ENCODE data around the gene NDUFAF3. TPM values are rescaled to one million over a fixed set of nuclear protein-coding genes. Genes with fewer than 3 reads are reported as not detected.
A peak's percentile ranks its signal among the peaks of the same experiment; 100 is the strongest.

NDUFAF3 gene
- total and polyA plus RNA-seq, 2 donors (not counting 1 experiment from before 2014, with no cell fraction given) = 61.0 to 67.5 TPM

DNA sequence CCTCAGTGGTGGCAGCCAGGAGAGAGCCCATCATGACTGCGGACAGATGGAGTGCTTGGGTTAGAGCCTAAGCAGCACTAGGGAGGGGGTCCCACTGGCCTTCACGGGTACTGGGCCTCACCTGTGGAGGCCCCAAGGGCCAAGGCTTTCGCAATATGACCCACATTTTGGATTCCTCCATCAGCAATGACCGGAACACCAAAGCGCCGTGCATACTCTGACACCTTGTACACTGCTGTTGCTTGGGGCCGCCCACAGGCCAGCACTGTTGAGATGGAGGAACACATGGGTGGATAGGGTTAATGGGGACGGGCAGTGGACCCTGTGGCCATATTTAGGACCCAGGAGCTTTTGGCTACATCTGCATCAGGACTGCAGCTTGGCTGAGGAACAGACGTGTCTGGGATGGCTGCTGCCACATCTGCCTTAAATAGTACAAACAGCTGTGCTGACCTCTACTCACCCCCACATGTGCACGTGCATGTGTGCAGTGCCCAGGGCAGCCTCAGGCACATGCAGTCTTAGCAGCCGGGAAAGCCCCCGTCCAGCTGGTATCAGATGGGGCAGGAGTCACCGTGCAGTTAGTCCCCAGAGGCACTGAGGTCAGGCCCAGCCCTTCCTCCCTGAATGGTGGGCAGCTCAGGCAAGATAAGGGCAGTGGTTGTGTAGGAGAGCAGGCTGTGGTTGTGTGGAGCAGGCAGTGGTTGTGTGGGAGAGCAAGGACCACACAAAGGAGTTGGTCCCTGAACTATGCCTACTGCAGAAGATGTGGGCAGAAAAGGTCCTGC, 3.3 kb downstream of the NDUFAF3 start:
- H3K27ac Mint-ChIP-seq = peak overlapping the region; percentile 92
- 63% methylated on average over 9 of the region's 13 CpGs for WGBS (ENCODE audit: insufficient coverage)
- H3K4me1 ChIP-seq (ENCODE audit: control insufficient read depth in 2 of 2, insufficient read depth in 2 of 2, low read length in 2 of 2) = peaks cover 27 to 58% of the 10 kb centered on the region in 2 donors
- H3K9me3 ChIP-seq (ENCODE audit: control extremely low read depth in 1 of 3, control insufficient read depth in 2 of 3, insufficient read depth in 1 of 3, low read length in 2 of 3) = no peaks in the 10 kb centered on the region
- H3K4me1 Mint-ChIP-seq = peaks cover 68% of the 10 kb centered on the region
- H3K36me3 ChIP-seq (replicated peaks in 1 of 2; ENCODE audit: control extremely low read depth in 1 of 2, control insufficient read depth in 1 of 2, extremely low read depth in 1 of 2, insufficient read depth in 2 of 2, low read length in 1 of 2) = peaks cover 0 to 39% of the 10 kb centered on the region in 2 experiments
- TF ChIP-seq, protein P1, sequence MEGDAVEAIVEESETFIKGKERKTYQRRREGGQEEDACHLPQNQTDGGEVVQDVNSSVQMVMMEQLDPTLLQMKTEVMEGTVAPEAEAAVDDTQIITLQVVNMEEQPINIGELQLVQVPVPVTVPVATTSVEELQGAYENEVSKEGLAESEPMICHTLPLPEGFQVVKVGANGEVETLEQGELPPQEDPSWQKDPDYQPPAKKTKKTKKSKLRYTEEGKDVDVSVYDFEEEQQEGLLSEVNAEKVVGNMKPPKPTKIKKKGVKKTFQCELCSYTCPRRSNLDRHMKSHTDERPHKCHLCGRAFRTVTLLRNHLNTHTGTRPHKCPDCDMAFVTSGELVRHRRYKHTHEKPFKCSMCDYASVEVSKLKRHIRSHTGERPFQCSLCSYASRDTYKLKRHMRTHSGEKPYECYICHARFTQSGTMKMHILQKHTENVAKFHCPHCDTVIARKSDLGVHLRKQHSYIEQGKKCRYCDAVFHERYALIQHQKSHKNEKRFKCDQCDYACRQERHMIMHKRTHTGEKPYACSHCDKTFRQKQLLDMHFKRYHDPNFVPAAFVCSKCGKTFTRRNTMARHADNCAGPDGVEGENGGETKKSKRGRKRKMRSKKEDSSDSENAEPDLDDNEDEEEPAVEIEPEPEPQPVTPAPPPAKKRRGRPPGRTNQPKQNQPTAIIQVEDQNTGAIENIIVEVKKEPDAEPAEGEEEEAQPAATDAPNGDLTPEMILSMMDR (IDR thresholded peaks at IDR 0.05) = no peak
- no peak for TF ChIP-seq EZH2 (IDR thresholded peaks at IDR 0.05; ENCODE audit: borderline replicate concordance, insufficient read depth, low read depth, low read length, poor library complexity, severe bottlenecking)
- DNase-seq (peak; percentile 50), ATAC-seq (ENCODE audit: low read depth) (peak; percentile 2)
- intact Hi-C loops (cut with micrococcal nuclease) = loop anchor here (5.0 to 10.0 kb wide), 3 partner anchors 310 to 783 kb away; partner anchors contain the start of genes IP6K2, USP4 and ZNF589
- ChIA-PET POLR2A (interaction anchor here (1.2 to 1.8 kb wide), 3 partner anchors 7 to 68 kb away, joined by 3 to 7 read pairs (median 4); partner anchors contain the start of genes DALRD3, QRICH1 and WDR6), CTCF (interaction anchor here (4.3 kb wide), 1 partner anchor 37 kb away, joined by 21 read pairs; the partner anchor contains the start of gene P4HTM)
- H4K20me1 ChIP-seq (ENCODE audit: control insufficient read depth, insufficient read depth, low read length, poor library complexity, severe bottlenecking) = no peaks in the 10 kb centered on the region
- H3K4me2 ChIP-seq (replicated peaks; ENCODE audit: low read depth, low read length, poor library complexity, severe bottlenecking) = peak overlapping the region; percentile 27
- H3K4me3 ChIP-seq (ENCODE audit: control extremely low read depth in 1 of 5, extremely low read depth in 1 of 5, insufficient read depth in 1 of 5, low read depth in 2 of 5, low read length in 4 of 5) = no peak overlapping the region
- peaks cover 51% of the 10 kb centered on the region for H3K79me2 ChIP-seq (ENCODE audit: control insufficient read depth, insufficient read depth, low read length)
- peak overlapping the region; percentile 54 for H3K4me3 Mint-ChIP-seq
- no peak overlapping the region for H3K9ac ChIP-seq (ENCODE audit: low read length)
- H3K27me3 Mint-ChIP-seq = no peaks in the 10 kb centered on the region
- H3K27me3 ChIP-seq (replicated peaks in 1 of 4; ENCODE audit: control extremely low read depth in 1 of 4, control insufficient read depth in 3 of 4, insufficient read depth in 4 of 4, low read length in 3 of 4) = no peaks in the 10 kb centered on the region
- H3K27ac ChIP-seq (ENCODE audit: low read length in 2 of 2) = no peak overlapping the region
- no peak overlapping the region for H2AFZ ChIP-seq (ENCODE audit: insufficient read depth, low read depth, low read length, poor library complexity, severe bottlenecking)
- H3K9me3 Mint-ChIP-seq (ENCODE audit: insufficient read depth) = no peaks in the 10 kb centered on the region
